Head of caudate nucleus (tissue), 42 donors: ENCODE data around the gene SGCA.
A peak's percentile ranks its signal among the peaks of the same experiment; 100 is the strongest.

Source experiments
- DNase-seq, 42 donors: peaks; one replicate each; pipeline versions ENCODE4 v3.0.0 to v3.0.0-alpha.2; 2020 to 2021; ENCODE audit warnings: mixed read lengths in 7 of 42
- intact Hi-C: fragments of 100-400 bp; cut with DNase I; formaldehyde crosslinking; loops from one replicate; pipeline ENCODE4 v1.15.0; 2022

Gene SGCA

DNA sequence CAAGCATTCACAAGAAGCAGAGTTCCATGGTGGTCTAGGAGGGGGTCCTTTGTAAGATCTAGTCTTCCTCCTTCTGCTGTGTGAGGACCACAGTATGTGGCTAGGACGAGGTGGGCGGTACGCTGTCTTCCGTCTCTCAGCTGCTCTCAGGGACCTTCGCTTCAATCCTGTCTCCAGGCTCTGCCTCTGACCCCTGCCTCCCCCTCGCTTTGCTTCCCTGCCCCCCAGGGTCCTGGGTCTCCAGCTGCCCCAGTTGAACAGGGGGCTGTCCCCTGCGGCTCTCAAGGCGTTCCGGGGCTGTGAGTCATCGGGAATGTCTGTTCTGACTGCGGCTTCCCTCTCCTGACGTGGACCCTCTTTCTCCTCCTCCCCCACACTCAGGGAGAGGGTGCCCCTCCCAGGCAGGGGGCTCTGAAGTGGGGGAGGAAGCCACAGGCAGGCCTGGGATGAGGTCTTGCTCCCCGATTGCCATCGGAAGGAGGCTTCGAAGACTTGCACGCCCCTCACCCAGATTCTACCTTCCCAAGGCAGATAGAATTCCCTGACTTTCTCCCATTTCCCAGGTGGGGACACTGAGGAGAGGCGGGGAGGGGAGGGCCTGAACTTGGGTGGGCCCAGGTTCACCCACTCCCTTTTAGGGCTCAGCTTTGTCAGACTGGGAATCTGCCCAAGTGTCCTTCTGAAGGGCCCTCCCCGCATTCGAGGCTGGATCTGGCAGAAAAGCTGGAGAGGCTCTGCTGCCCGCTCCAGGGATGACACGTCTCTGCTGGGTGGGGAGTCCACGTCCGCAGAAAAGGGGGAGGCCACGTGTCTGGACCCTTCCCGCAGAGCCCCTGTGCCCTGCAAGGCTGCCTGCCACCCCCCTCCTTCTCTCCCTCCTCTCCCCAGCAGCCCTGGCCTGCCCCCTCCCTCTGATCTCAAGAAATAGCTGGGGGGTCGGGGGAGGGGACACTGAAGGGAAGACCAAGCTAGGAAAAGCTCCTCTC lies 44.7 kb downstream of the SGCA start:
- DNase-seq = peak in 2 of 42 donors; percentile 12 to 34
- intact Hi-C loops = no loop called here

DNA sequence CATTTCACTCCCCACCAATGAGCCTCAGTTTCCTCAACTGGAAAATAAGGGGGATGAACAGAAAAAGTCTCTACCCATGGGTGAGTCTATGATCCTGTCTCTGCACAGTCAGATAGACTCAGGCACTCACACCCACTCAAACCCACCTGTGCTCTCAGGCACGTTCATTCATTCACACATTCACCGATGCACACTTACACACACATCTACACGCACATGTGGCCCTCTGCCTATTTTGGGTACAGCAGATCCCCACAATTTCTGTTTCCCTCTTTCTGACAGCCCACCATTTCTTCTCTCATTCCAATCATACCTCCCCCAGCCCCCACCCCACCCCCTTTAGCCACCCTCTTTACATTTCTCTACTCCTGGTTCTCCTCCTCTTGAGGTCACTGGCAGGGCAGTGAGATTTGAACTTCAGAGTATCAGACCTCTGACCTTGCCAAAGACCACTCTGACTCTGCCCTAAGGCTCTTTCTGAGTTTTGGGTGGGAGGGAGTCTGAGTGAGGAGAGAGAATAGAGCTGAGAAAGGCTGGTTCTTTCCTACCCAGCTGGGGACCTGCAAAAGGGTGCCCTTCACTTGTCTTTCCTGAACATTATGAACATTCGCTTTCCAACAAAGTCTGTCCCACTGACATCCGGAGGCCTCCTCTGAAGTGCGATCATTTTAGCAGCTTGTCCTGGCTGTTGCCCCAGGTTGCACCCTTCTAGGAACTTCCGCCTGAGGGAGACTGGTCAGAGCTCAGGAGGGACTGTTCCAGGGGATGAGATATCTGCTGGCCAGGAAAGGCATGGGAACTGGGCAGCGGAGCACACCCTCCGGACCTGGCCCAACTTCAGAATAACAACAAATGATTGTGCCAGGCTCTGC lies 45.7 kb downstream of the SGCA start:
- DNase-seq = peak in 2 of 42 donors; percentile 2 to 28

DNA sequence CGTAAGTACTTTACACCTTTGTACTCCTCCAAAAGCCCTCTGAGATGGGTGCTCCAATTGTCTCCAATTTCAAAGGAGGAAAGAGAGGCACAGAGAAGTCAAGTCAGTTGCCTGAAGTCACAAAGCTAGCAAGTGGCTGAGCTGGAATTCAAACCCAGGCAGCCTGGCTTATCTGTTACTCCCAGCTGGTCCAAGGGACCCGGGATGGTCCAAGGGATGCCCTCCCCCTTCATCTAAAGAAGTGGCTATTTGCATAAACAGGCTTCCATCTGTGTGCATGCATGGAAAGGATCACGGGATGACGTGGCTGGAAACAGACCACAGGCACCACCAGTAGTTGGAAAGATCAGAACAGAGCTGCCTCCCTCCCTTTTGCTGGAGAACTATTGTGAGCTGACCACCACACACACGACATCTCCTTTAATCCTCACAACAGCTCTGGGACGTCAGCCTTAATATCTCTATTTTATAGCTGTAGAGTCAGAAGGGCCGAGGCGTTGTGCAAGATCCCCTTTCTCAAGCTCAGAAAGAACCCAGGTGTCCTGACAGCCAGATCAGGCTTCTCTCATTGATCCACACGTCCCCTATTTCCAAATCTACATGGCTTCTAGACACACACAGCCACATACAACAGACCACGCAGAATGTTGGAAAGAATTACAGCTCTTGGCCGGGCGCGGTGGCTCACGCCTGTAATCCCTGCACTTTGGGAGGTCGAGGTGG lies 46.5 kb downstream of the SGCA start:
- intact Hi-C loops = no loop called here
- DNase-seq = peak in 2 of 42 donors; percentile 11 to 23

More for the DNA sequence above, 45.7 kb downstream of the SGCA start:
- intact Hi-C loops = no loop called here

DNA sequence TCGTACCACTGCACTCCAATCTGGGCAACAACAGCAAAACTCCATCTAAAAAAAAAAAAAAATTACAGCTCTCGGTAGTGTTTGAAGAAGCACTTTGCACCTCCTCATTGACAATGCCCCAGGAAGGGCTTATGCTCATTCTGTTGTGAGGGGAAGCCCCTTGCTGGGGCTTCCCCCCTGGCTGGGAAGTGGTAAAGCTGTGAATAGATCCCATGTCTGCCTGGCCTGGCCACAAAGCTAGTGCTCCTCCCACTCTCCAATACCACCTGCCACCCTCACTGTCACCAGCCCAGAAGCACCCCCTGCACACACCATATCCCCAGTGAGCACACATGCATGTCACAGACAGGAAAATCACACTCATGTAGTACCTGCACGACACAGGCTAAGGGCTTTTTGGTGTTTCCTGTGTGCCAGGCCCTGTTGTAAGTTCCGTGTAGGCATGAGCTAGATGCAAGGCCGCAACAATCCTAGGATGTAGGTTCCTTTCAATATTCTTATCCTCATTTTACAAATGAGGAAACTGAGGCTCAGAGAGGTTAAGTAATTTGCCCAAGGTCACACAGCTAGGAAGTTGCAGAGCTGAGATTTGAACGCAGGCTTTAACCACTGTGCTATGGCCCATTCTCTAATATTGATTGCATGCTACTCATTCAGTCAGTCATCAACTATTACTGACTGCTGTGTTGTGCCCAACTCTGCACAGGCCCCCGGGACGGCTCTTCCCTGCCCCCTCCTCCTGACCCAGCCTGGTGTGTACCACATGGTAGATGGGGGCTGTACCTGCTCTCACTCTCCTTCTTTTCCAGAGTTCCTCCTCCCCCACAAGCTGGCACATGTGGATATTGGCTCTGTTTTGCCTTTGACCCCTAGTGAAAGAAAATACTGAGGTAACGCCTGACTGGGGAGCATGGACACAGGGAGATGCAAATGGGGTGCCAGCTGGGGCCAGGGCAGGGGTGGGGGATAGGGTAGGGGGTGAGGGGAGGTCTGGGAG lies 47.5 kb downstream of the SGCA start:
- DNase-seq = peak in 1 of 42 donors; percentile 12
- intact Hi-C loops = no loop called here

DNA sequence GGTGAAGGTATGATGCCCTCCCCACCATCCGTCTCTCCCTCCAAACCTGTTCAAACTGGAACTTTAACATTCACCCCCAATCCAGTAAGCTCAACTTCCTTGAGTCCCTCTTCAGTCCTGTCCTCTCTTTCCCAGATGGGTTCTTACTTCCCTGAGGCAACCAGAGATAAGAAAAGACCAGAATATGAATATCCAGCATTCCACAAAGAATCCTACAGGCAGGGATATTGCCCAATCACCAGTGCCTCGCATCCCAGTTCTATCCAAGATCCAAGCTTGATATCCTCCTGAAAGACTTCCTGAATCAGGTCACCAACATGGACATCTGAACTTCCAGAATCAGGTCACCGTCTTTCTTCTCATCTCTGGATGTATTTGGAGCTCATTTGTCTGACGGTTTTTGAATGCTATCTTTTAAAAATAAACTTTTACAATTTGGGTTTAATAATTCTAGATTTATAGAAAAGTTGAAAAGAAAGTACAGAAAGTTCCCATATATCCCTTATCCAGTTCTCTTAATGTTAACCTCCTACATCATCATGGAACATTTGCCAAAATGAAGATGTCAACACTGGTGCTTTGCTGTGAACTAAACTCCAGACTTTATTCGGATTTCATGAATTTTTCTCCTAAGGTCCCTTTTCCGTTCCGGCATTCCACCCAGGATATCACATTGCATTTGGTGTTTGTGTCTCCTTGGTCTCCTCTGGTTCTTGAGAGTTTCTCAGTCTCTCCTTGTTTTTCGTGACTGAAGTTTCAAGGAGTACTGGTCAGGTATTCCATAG lies 49.4 kb downstream of the SGCA start:
- DNase-seq = peak in 2 of 42 donors; percentile 2 to 27
- intact Hi-C loops = no loop called here

DNA sequence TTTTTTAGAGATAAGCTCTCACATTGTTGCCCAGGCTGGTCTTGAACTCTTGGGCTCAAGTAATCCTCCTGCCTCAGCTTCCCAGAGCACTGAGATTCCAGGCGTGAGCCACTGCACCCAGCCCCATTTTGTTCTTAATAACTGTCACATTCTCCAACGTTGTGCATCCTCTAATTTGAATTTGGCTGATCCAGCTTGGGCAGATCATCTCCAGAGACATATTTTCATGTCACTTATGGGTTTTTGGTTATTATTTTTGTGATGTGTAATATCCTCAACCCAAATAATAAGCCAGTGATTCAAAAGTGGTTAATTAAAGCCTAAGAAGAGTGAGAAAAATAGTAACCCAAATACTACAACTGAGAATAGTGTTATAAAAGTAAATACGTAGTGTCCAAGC lies 51.8 kb downstream of the SGCA start:
- intact Hi-C loops = no loop called here
- no peak for DNase-seq

DNA sequence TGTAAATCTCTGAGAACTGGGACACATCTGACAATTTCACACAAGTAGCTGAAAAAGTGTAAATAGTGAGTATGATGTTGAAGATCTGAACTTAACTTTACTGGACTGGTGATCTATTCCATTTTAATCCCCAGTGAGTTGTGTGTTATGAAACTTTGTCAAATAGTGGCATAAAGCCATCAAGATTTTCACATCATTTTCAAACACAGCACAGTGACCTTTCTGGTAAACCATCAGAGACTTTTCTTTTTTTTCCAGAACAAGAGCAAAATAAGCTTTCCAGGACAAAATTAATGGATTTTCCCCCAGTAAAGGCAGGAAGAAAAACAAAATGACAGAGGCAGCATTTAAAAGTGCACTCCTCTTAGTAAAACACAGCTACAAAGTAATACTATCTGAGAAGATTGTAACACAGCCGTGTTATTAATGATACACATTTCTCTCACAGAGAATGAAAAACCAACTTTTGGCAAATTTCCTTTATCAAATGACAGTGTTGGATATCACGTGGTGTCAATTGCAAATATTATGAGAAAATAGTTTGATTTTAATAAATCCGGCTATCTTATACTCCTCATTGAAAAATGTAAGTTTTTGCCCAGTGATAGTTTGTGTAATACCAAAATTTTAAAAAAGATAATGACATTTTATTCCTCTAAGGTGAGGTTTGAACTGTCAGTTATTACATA lies 52.4 kb downstream of the SGCA start:
- no peak for DNase-seq
- intact Hi-C loops = no loop called here

GRCh38 chr17:50218771-50219315 lies 53.0 kb downstream of the SGCA start:
- intact Hi-C loops = no loop called here
- DNase-seq = no peak

DNA sequence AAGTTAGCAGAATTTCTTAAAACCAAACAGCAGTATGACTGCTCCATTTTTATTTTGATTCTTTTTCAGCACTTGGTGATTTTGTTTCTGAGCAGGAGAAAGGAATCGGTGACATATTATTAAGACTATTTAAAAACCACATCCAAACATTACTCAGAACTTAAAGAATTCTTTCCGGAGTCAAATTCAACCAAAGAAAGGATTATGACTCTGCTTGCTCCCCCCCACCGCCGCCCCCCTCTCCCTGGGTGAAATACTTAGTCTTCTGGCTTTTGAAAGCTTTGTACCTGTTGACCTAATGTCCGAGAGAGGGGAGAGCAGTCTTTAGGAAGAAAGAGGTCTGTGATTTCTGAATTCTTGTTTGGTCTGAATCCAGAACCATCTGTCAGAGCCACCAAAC lies 53.5 kb downstream of the SGCA start:
- intact Hi-C loops = no loop called here
- DNase-seq = no peak

- intact Hi-C loops = no loop called here
- no peak for DNase-seq
Observed at GRCh38 chr17:50219939-50220465, 54.2 kb downstream of the SGCA start.

DNA sequence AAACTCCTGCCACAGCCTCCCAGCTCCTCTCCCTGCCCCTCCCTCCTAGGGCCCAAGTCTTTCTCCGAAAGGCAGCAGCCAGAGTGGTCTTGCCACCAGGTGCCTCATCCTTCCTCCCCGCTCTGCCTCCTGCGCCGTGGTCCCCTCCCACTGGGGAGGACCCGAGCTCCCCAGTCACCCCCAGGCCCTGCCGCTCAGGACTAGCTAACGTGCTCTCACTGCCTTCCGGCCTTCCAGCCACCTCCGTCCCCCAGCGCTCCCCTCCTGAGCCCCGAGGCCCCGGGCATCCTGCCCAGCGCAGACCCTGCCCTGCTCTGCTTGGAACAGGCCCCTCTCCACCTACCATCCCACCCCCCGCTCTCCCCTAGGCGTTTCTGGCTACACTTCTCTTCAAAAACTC lies 55.0 kb downstream of the SGCA start:
- no peak for DNase-seq

DNA sequence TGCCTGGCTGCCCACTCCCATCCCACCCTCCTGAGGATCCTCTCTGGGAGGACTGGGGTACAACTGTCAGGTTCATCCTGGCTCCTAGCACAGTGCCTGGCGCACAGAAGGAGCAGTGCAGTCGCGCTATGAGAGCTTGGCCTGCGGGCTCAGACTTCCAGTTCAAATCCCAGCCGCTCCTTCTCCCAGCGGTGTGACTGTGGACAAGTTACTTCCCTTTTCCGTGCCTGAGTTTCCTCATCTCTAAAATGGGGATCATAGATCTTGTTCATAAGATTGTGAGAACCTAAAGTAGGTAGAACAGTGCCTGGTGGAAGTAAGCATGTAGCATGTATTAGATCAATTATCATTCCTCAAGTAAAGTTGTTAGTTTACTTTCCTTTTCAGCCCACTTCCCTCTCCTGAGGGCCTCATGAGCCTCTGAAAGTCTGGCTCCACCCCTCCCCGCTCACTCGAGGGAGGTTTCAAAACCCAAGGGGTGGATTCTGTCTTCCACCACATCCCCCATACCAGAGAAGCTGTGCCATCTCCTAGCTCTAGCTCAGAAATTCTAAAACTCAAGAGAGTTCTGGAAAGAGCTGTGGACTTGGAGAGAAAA lies 55.6 kb downstream of the SGCA start:
- DNase-seq = no peak
- intact Hi-C loops = no loop called here

More for the DNA sequence above, 55.0 kb downstream of the SGCA start:
- intact Hi-C loops = no loop called here

DNA sequence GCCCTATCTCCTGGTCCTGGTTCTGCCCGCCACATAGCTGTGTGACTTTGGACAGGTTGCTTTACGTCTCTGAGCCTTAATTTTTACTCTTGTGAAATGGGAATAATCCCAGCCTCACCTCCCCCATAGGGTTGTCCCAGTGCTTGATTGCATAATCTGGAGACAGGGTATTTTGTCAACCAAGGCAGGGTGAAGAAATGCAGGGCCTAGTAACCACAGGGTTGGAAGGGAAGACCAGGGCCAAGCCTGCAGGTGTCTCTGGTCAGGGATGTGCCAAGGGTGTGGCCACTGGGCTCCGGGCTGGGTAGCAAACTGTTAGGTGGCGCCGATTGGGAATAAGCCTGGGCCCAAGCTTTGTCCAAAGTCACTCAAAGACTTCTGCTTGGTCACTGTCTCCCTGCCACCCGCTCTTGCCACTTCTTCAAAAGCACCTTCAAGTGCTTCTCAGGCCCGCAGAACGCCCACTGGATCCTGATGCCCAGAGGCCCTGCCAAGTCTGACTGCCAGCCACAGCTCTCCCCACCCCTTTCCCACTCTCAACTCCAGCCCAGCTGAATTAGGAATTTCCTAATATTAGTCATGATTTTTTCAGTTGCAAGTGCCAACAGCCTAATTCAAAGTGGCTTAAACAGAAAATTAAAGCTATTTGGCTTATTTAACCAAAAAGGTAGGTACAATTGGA lies 56.2 kb downstream of the SGCA start:
- DNase-seq = peak in 6 of 42 donors; percentile 14 to 64 (median 19)
- intact Hi-C loops = no loop called here

- DNase-seq = no peak
- intact Hi-C loops = no loop called here
Observed at GRCh38 chr17:50222922-50223321, 57.1 kb downstream of the SGCA start.
